GM18951 (cell line): Measurements from ENCODE around the gene PPP2R2B.

Source experiments
- POLR2A ChIP-seq: IDR thresholded peaks from 4 replicates; pipeline ENCODE4 v1.6.1; 2011; ENCODE audit warnings: mild to moderate bottlenecking; ENCODE audit not compliant: insufficient read length, insufficient read depth; ENCODE audit errors: extremely low read depth
- in situ Hi-C: fragments of 300-500 bp; cut with MboI; formaldehyde crosslinking; loops from one replicate; pipeline ENCODE4 v1.12.0; 2022; ENCODE audit warnings: low sequenced_read_pairs, mixed read lengths, inconsistent platforms; ENCODE audit not compliant: unreplicated experiment

PPP2R2B gene

GRCh38 chr5:146607659-146608332 is 270.8 kb downstream of the PPP2R2B start:
- in situ Hi-C loops, result no loop called here
- TF ChIP-seq POLR2A, result no peak

DNA sequence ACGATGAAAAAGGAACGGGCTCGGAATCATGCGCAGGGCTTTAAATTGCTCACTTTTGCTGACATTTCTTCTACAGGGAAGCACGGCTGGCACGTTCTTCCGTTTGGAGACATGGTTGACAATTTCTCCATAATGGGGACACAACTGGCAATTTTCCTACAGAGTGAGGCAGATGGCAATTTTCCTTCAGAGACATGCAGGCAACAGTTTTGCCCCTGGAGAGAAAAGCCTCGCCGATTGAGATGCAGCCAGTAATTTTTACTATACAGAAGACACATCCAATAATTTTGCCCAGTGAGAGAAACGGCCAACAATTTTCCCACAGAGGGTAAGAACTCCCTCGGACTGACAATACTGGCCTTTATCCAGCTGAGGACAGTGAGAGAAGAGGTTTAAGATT is 271.7 kb downstream of the PPP2R2B start:
- in situ Hi-C loops, result no loop called here
- TF ChIP-seq POLR2A, result no peak

DNA sequence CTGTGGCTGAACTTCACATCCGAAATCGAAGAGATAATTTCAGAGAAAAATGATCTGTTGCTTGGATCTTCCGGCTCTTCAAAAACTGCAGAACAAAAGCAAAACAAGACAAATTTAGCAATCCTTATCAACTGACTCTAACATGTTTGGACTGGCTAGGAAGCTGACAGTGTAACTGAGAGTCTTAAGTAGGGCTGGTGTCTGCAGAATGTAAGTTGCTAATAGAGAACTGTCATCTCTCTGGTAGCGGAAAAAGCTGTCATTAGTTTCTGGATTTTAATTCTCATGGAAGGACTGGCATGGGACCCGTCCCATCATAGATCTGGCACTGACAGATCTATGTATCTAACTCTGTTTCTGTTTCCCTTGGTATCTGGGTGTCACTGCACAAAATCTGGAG is 278.2 kb downstream of the PPP2R2B start:
- no peak for TF ChIP-seq POLR2A
- in situ Hi-C loops, result no loop called here

DNA sequence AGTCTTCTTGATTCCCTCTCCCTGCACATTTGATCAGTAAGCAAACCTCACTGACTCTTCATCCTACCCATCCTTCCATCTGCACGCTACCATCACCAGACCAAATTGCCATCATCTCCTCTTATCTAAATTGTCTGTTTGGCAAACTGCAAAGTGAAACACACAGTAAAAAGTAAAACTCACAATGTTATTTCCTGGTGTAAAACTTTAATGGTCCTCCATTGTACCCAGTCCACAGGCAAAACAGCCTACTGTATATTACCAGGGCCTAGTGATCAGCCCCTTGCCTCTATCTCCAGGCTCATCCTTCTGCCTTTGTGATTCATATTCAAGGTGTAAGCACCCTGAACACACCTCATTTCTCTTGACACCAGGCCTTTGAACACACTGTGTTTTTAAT is 279.3 kb downstream of the PPP2R2B start:
- in situ Hi-C loops, result no loop called here
- no peak for TF ChIP-seq POLR2A

DNA sequence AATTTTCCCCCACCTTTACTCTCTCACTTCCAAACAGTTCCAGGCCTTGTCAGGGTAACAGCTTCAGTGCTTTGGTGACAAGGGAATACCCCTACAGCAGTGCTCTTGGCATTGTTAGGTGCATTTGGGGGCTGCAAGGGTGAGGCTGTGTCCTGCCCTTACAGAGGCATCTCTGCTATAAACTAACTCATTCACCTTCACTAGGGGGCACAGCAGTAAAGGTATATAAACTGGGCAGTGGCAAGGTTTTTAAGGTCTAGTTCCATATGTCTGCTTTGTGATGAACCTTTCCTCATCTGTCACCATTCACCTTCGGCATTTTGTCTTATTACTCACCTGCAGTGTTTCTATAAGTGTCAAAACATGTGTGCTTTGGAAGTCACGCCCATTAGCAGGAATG is 283.5 kb downstream of the PPP2R2B start:
- TF ChIP-seq POLR2A, result no peak
- in situ Hi-C loops, result no loop called here

GRCh38 chr5:146592352-146592751 is 286.2 kb downstream of the PPP2R2B start:
- TF ChIP-seq POLR2A, result no peak
- in situ Hi-C loops, result no loop called here

GRCh38 chr5:146589028-146589345 is 289.6 kb downstream of the PPP2R2B start:
- no peak for TF ChIP-seq POLR2A
- in situ Hi-C loops, result no loop called here

DNA sequence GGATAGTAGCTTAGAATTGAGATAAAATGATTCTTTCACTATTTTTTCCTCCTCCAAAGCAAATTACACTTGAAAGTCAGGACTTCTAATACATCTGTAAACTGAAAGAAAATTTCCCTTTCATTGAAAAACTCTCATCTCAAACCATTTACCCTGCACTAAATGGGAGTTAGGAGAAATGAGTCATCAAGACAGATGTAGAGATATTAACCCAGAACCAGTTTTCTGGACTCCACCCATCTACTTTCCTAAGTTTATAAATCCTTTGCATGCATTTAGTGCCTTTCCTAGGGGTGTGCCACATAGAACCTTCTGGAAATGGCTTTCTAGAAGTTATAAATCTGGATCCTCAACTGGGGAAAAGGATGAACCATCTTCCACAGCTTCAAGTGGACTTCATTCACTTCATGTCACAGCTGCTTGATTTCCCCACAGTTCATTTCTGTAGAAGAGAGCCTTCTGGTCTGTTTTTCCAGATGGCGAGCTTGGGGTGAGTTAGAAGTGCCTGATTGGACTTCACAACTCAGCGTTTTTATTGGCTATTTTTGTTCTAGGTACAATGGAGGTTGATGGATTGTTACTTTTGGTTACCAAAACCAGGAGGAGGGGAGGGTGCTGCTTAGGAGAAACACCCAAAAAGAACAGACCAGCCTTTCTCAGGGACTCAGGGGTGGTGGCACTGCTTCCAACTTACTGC is 290.1 kb downstream of the PPP2R2B start:
- in situ Hi-C loops, result no loop called here
- TF ChIP-seq POLR2A, result no peak

DNA sequence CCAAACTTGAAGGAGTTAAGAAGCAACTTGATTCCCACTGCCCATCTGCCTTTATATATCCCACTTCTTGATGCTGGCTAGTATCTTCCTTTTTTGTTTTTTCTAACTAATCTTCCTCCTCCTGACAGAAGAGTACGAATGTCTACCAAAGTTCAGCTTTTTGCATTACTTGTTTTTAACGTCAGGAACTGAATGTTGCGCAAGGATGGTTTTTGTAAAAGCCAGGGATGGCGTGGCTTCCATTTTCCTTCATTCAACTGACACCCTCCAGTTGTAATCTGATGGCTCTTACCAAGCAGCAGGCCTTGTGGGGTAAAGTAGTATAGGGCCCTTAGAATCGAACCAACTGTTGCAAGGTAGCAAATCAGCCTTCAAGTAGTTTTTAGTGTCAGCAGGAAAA is 291.8 kb downstream of the PPP2R2B start:
- TF ChIP-seq POLR2A, result no peak
- in situ Hi-C loops, result no loop called here

DNA sequence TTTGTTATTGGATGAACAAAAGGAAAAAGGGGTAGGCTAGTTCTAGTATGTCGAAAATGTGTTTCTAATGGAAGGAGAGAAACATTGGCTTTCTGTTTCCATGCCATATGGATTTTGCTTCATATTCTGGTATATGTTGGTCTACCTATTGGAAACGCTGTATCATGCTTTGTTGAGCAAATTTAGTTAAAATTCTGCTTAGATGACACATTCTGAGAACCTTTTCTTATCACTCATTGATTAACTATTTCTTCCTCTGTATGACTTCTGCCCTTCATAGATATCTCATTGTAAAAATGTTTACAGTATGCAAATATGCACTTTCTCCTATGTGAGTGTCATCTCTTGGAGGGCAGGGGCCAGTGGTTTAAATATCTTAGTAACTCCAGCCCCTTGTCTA is 293.8 kb downstream of the PPP2R2B start:
- in situ Hi-C loops, result no loop called here
- no peak for TF ChIP-seq POLR2A

- in situ Hi-C loops, result no loop called here
- TF ChIP-seq POLR2A, result no peak
These were observed 296.4 kb downstream of the PPP2R2B start for GRCh38 chr5:146582051-146582596.

GRCh38 chr5:146580237-146580636 is 298.3 kb downstream of the PPP2R2B start:
- TF ChIP-seq POLR2A, result no peak
- in situ Hi-C loops, result no loop called here

DNA sequence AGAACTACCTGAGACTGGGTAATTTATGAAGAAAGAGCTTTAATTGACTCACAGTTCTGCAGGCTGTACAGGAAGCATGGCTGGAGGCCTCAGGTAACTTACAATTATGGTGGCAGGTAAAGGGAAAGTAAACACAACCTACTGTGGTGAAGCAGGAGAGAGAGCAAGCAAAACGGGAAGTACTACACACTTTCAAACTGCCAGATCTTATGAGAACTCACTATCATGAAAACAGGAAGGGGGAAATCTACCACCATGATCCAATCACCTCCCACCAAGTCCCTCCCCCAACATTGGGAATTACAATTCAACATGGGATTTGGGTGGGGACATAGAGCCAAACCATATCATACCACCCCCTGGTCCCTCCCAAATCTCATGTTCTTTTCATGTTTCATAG is 303.8 kb downstream of the PPP2R2B start:
- in situ Hi-C loops, result no loop called here

DNA sequence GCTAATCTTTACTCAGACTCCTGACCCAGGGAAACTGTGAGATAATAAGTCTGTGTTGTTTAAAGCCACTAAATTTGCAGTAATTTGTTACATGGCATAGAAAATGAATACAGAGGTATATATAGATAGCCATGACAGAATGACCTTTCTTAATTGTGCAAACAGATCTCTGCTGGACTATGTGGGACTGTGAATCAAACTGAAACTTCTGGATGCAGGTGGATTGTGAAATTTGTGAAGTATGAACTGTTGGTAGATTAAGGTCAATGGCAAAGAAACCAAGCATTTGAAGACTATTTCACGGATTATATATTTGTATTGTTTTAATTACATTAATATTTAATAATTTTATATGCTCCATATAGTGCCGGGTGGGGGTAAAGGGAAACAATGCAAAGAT is 310.4 kb downstream of the PPP2R2B start:
- TF ChIP-seq POLR2A, result no peak
- in situ Hi-C loops, result no loop called here

More for the DNA sequence above, 303.8 kb downstream of the PPP2R2B start:
- no peak for TF ChIP-seq POLR2A
